ENCODE results near the gene COL16A1. TPM values are rescaled to one million over a fixed set of nuclear protein-coding genes. Genes with fewer than 3 reads are reported as not detected.

Gene COL16A1
- total RNA-seq, 1 experiment from 2014 or later: 7.3 TPM

- DNase-seq (ENCODE audit: low read depth): no peak
These were observed 29.8 kb upstream of the COL16A1 start for GRCh38 chr1:31733389-31734219.

DNA sequence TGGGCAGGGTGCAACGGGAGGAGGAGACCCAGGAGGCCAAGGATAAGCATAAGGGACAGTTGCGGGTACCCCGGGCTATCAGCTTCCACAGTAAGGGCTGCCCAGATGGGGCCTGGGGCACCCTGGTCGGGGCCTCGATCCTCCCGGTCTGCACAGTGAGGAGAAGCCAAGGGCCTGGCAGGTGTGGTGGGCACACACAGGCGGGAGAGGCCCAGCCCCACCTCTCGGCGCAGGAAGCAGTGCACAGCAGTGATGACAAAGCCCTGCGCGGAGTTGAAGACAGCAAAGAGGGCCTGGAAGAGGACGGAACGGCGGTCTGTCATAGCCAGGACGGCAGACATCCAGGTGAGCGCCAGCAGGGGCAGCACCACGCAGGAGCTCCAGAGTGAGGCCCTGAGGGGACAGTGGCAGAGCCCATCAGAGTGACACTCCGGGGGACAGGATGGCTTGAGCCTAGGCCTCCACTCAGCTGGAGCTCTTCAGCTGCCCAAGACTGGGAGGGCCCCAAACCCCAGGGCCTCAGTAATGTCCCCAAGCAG is 29.0 kb upstream of the COL16A1 start:
- DNase-seq (ENCODE audit: low read depth): no peak

- DNase-seq (ENCODE audit: low read depth): no peak
These were observed 28.5 kb upstream of the COL16A1 start for GRCh38 chr1:31732343-31732742.

GRCh38 chr1:31731049-31731565 is 27.3 kb upstream of the COL16A1 start:
- no peak for DNase-seq (ENCODE audit: low read depth)

GRCh38 chr1:31730336-31731048 is 26.7 kb upstream of the COL16A1 start:
- DNase-seq (ENCODE audit: low read depth): no peak

GRCh38 chr1:31727849-31728248 is 24.0 kb upstream of the COL16A1 start:
- DNase-seq (ENCODE audit: low read depth): no peak

GRCh38 chr1:31727195-31727594 is 23.4 kb upstream of the COL16A1 start:
- no peak for DNase-seq (ENCODE audit: low read depth)

DNA sequence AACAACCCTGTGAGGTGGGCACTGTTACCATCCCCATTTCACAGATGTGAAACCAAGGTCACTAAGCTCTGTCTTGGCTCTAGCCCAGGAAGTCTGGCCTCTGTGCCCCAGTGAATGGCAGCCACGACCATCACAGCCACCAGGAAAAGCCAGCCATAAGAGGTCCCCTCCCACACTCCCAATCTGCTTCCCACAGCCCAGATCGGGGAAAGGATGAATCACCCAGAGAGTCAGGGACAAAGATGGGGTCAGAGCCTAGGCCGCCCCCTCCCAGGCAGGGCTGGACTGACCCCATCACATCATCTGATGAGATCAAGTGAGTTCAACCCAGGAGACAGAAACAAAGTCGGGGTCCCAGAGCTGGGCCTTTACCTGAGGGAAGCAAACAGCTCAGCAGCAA is 22.9 kb upstream of the COL16A1 start:
- DNase-seq (ENCODE audit: low read depth): no peak

GRCh38 chr1:31725777-31726535 is 22.1 kb upstream of the COL16A1 start:
- no peak for DNase-seq (ENCODE audit: low read depth)

DNA sequence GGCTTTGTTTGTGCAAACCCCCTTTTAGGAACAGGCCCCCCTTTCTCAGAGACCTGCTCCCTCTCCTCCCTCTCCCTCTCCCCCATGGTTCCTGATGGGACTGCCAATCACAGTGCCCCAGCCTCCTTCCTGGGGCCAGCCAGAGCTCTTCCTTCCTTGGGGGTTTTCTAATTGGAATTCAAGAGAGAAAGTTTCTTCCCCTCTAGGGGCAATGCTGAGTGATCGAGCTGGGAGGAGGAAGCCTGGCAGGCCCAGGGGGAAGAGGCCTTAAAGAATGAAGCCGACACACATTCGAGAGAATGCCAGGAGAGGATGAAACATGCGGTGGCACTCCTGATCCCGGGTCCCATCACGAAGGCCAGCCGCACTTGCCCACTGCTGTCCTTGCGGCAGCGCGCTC is 21.3 kb upstream of the COL16A1 start:
- no peak for DNase-seq (ENCODE audit: low read depth)

DNA sequence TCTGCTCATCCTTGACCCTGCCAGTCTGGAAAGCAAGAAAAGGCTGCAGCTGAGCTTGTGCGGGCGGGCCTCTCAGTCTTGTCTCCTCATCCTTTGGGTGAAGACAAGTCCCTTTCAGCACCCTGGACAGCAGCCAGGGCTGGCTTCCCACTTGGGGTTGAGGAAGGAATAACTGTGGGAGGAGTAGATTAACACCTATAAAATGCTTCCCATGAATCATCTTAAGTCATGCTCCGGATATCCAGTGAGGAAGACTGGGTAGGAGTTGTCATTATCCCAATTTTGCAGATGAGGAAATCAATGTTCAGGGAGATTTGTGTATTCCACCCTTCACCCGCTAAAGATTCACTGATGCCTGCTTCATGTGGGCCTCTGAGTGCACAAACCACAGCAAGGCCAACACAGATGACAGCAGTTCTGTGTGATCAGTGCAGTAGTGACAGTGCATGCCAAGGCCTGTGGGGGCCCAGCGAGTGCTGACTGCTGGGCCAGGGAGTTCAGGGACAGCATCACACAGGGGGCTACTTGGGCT is 20.1 kb upstream of the COL16A1 start:
- peak; percentile 76 for DNase-seq (ENCODE audit: low read depth)

DNA sequence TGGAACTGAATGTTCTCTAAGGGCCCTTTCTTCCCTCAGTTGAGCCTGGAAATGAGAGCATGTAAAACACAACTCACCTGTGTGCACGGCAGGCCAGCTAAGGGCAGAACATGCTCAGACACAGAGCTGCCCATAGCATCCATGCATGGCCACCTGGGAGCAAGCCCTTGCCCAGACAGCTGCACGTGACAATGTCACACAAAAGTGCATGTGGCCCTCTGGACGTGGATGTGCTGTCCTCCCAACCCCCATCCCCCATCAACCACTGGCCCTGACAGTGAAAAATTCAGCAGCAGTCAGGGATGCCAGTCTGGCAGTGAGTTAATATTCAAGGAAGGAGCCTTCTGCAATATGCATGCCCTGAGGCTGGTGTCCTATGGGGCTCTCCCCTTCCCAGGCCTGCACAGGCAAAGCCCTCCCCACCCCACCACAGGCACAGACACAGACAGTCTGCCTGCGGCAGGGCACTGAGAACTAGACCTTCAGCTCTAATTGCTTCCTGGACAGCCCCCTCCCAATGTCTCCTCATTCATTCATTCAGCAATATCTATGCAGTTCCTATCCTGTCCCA is 14.6 kb upstream of the COL16A1 start:
- DNase-seq (ENCODE audit: low read depth): no peak

DNA sequence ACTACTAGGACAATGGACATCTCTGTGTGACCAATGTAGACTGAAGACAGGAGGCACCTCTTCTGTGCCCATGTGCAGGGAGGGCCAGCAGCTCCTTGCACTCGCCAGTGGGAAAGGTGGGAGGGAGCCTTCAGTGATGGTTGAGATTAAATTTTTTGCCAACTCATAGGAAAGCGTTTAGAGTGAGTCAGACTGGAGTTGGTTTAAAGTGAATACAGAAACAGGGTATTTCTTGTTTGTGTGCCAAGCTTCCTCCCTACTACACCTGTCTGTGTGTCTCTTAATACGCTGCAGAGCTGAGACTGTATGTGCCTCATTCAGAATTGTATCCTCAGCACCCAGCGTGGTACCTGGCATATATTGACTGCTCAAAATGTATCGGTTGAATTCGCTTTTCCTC is 13.5 kb upstream of the COL16A1 start:
- DNase-seq (ENCODE audit: low read depth): peak; percentile 71

DNA sequence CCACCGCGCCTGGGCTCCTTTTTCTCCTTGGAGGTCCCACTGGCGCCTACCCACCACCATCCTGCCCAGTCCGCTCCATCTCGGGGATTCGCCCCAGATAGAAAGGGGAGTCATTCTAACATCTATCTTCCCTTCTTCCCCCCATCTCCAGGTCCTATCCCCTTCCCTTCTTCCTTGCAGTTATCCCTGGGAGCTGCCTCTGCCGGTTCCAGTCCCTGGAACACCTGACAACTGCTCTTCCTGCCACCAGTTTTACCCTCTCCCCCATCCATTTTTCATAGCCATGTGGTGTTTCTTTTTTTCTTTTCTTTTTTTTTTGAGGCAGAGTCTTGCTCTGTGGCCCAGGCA is 12.0 kb upstream of the COL16A1 start:
- no peak for DNase-seq (ENCODE audit: low read depth)

- peak; percentile 24 for DNase-seq (ENCODE audit: low read depth)
These were observed 11.5 kb upstream of the COL16A1 start for GRCh38 chr1:31715087-31715872.

DNA sequence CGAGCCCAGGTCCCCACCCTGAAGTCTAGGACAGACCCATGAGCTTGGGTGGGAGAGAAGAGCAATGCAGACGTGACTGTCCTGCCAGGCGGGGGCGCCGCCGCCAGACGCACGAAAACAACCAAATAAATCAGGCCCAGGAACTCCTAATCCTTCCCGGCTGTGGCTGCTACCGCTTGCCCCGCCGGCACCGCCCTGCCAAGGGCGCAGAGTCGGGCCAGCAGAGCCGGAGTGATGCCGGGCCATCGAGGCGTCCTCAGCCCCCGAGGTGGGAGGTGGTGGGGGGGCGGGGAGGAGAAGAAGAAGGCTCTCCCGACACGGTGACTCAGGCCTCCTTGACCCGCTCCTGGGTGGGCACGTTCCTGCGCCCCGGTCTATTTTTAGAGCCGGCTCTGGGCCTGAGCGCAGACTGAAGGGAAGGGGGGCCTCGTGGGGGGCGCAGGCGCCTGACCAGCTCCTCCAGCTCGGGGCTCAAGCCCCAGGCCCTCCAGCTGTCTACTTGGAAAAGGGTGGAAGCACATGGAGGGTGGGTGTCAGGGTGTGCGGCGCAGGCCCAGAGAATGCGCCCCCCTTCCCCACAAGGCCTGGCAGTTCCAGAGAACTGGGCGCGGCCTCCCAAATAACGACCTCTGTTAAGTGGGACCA is 10.7 kb upstream of the COL16A1 start:
- no peak for DNase-seq (ENCODE audit: low read depth)

- peak; percentile 60 for DNase-seq (ENCODE audit: low read depth)
These were observed 8.8 kb upstream of the COL16A1 start for GRCh38 chr1:31712630-31713029.

DNA sequence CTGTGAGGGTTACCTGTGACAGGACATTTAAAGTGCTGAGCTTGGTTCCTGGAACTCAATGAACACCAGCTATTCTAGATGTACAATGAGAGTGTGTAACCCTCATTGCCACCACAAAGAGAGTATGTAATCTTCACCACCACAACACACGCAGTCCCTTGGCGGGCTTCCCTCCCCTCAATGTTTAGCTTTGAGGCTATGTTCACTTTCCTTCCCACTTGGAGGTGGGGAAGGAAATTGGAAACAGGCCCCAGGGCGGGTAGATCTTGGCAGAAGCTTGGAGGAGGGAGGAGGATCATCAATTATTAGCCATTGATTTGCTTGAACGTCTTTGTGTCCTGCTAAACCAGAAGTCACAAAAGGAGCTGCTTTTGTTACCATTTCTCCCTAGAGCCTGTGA is 8.3 kb upstream of the COL16A1 start:
- DNase-seq (ENCODE audit: low read depth): no peak

- no peak for DNase-seq (ENCODE audit: low read depth)
These were observed 4.5 kb upstream of the COL16A1 start for GRCh38 chr1:31708324-31708723.

GRCh38 chr1:31707711-31708110 is 3.9 kb upstream of the COL16A1 start:
- peak; percentile 82 for DNase-seq (ENCODE audit: low read depth)
